ENCODE measurements around the gene FRMD5. TPM values are rescaled to one million over a fixed set of nuclear protein-coding genes. Genes with fewer than 3 reads are reported as not detected.

The FRMD5 gene
- total and polyA plus RNA-seq, 2 donors (not counting 1 experiment from before 2014, with no cell fraction given): 1.9 to 4.3 TPM

DNA sequence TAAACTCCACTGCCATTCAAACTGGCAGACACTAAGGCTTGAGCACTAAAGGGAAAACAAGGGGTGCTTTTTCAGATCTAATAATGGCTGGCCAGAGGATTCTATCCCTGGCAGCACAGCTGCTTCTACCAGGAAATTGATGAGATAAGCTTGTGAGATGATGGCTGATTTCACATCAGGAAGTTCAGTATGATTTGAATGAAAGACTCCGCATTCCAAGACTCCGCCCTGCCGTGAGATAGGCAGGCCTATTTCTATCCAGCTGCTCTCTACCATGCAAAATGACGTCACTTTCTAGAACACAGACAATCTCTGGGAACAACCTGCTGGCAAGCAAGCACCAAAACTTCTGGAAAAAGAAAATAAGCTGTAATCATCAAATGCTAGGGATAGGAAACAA is 196.5 kb downstream of the FRMD5 start:
- no peaks in the 10 kb centered on the region for H4K20me1 ChIP-seq (ENCODE audit: control insufficient read depth, extremely low read depth, insufficient read depth, low read length)
- H3K27ac ChIP-seq (ENCODE audit: insufficient read depth, low read length): no peak overlapping the region
- peaks cover 3% of the 10 kb centered on the region for H3K4me1 ChIP-seq (ENCODE audit: control insufficient read depth, extremely low read depth, insufficient read depth, low read length)
- no peaks in the 10 kb centered on the region for H3K36me3 ChIP-seq (ENCODE audit: control insufficient read depth, insufficient read depth, low read length)
- TF ChIP-seq, protein P1, sequence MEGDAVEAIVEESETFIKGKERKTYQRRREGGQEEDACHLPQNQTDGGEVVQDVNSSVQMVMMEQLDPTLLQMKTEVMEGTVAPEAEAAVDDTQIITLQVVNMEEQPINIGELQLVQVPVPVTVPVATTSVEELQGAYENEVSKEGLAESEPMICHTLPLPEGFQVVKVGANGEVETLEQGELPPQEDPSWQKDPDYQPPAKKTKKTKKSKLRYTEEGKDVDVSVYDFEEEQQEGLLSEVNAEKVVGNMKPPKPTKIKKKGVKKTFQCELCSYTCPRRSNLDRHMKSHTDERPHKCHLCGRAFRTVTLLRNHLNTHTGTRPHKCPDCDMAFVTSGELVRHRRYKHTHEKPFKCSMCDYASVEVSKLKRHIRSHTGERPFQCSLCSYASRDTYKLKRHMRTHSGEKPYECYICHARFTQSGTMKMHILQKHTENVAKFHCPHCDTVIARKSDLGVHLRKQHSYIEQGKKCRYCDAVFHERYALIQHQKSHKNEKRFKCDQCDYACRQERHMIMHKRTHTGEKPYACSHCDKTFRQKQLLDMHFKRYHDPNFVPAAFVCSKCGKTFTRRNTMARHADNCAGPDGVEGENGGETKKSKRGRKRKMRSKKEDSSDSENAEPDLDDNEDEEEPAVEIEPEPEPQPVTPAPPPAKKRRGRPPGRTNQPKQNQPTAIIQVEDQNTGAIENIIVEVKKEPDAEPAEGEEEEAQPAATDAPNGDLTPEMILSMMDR (conservative IDR thresholded peaks at IDR 0.05 in 1 of 2, IDR thresholded peaks at IDR 0.05 in 1 of 2; ENCODE audit: low read depth in 1 of 2, low read length in 2 of 2): no peak
- TF ChIP-seq EZH2 (IDR thresholded peaks at IDR 0.05; ENCODE audit: low read length, missing control alignments): no peak
- no peak overlapping the region for H3K4me3 ChIP-seq (replicated peaks in 1 of 4; ENCODE audit: control extremely low read depth in 1 of 4, insufficient read depth in 1 of 4, low read depth in 3 of 4, low read length in 4 of 4)
- no peak overlapping the region for H3K4me2 ChIP-seq (ENCODE audit: extremely low read depth, insufficient read depth, low read length)
- no peaks in the 10 kb centered on the region for H3K9me3 ChIP-seq (ENCODE audit: control insufficient read depth, insufficient read depth, low read depth, low read length)
- no peaks in the 10 kb centered on the region for H3K27me3 ChIP-seq (ENCODE audit: control insufficient read depth, insufficient read depth, low read length)
- no peaks in the 10 kb centered on the region for H3K79me2 ChIP-seq (ENCODE audit: control insufficient read depth, insufficient read depth, low read length)
- no peak overlapping the region for H3K9ac ChIP-seq (ENCODE audit: insufficient read depth, low read length)
- DNase-seq (ENCODE audit: low read depth in 2 of 2): peak; percentile 70 to 78
- peak overlapping the region; percentile 10 for H2AFZ ChIP-seq (ENCODE audit: low read length)

DNA sequence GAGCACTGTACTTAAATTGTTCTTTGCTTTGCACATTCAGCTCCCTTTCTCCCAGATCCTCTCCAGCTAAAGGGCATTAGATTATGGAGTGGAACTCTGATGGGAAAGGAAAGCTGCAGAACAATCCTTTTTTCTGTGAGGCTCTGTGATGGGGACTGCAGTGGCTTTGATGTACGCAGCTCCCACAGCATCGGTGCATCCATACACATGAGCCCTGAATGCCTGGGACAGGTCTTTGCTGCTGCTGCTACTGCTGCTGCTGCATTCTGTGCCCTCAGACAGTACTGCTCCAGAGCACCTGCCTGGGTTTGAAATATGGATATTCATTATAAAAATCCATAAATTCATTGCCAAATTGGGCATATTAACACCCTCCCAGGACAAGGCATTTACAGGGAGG is 203.9 kb downstream of the FRMD5 start:
- no peaks in the 10 kb centered on the region for H4K20me1 ChIP-seq (ENCODE audit: control insufficient read depth, extremely low read depth, insufficient read depth, low read length)
- H3K4me3 ChIP-seq (replicated peaks in 1 of 4; ENCODE audit: control extremely low read depth in 1 of 4, insufficient read depth in 1 of 4, low read depth in 3 of 4, low read length in 4 of 4): no peak overlapping the region
- H3K27ac ChIP-seq (ENCODE audit: insufficient read depth, low read length): no peak overlapping the region
- no peak overlapping the region for H3K4me2 ChIP-seq (ENCODE audit: extremely low read depth, insufficient read depth, low read length)
- no peak overlapping the region for H2AFZ ChIP-seq (ENCODE audit: low read length)
- TF ChIP-seq, protein P1 (conservative IDR thresholded peaks at IDR 0.05 in 1 of 2, IDR thresholded peaks at IDR 0.05 in 1 of 2; ENCODE audit: low read depth in 1 of 2, low read length in 2 of 2): no peak
- no peak for TF ChIP-seq EZH2 (IDR thresholded peaks at IDR 0.05; ENCODE audit: low read length, missing control alignments)
- H3K9me3 ChIP-seq (ENCODE audit: control insufficient read depth, insufficient read depth, low read depth, low read length): no peaks in the 10 kb centered on the region
- no peaks in the 10 kb centered on the region for H3K4me1 ChIP-seq (ENCODE audit: control insufficient read depth, extremely low read depth, insufficient read depth, low read length)
- no peak for DNase-seq (ENCODE audit: low read depth in 2 of 2)
- no peaks in the 10 kb centered on the region for H3K27me3 ChIP-seq (ENCODE audit: control insufficient read depth, insufficient read depth, low read length)
- H3K36me3 ChIP-seq (ENCODE audit: control insufficient read depth, insufficient read depth, low read length): no peaks in the 10 kb centered on the region
- H3K79me2 ChIP-seq (ENCODE audit: control insufficient read depth, insufficient read depth, low read length): no peaks in the 10 kb centered on the region
- H3K9ac ChIP-seq (ENCODE audit: insufficient read depth, low read length): no peak overlapping the region

GRCh38 chr15:43989938-43990337 is 205.1 kb downstream of the FRMD5 start:
- Histone ChIP-seq H3K4me3 (replicated peaks in 1 of 4; ENCODE audit: control extremely low read depth in 1 of 4, insufficient read depth in 1 of 4, low read depth in 3 of 4, low read length in 4 of 4) (no peak overlapping the region), H2AFZ (ENCODE audit: low read length) (no peak overlapping the region), H3K27ac (ENCODE audit: insufficient read depth, low read length) (no peak overlapping the region), H3K9me3 (ENCODE audit: control insufficient read depth, insufficient read depth, low read depth, low read length) (no peaks in the 10 kb centered on the region), H3K4me1 (ENCODE audit: control insufficient read depth, extremely low read depth, insufficient read depth, low read length) (no peaks in the 10 kb centered on the region), H3K79me2 (ENCODE audit: control insufficient read depth, insufficient read depth, low read length) (no peaks in the 10 kb centered on the region), H3K27me3 (ENCODE audit: control insufficient read depth, insufficient read depth, low read length) (no peaks in the 10 kb centered on the region), H4K20me1 (ENCODE audit: control insufficient read depth, extremely low read depth, insufficient read depth, low read length) (no peaks in the 10 kb centered on the region), H3K9ac (ENCODE audit: insufficient read depth, low read length) (no peak overlapping the region), H3K4me2 (ENCODE audit: extremely low read depth, insufficient read depth, low read length) (no peak overlapping the region), H3K36me3 (ENCODE audit: control insufficient read depth, insufficient read depth, low read length) (no peaks in the 10 kb centered on the region)
- no peak for TF ChIP-seq EZH2 (IDR thresholded peaks at IDR 0.05; ENCODE audit: low read length, missing control alignments)
- TF ChIP-seq, protein P1 (conservative IDR thresholded peaks at IDR 0.05 in 1 of 2, IDR thresholded peaks at IDR 0.05 in 1 of 2; ENCODE audit: low read depth in 1 of 2, low read length in 2 of 2): no peak
- DNase-seq (ENCODE audit: low read depth in 2 of 2): no peak

All from fibroblast of lung (primary cell).